ENCODE data around the gene FGD3.

DNA sequence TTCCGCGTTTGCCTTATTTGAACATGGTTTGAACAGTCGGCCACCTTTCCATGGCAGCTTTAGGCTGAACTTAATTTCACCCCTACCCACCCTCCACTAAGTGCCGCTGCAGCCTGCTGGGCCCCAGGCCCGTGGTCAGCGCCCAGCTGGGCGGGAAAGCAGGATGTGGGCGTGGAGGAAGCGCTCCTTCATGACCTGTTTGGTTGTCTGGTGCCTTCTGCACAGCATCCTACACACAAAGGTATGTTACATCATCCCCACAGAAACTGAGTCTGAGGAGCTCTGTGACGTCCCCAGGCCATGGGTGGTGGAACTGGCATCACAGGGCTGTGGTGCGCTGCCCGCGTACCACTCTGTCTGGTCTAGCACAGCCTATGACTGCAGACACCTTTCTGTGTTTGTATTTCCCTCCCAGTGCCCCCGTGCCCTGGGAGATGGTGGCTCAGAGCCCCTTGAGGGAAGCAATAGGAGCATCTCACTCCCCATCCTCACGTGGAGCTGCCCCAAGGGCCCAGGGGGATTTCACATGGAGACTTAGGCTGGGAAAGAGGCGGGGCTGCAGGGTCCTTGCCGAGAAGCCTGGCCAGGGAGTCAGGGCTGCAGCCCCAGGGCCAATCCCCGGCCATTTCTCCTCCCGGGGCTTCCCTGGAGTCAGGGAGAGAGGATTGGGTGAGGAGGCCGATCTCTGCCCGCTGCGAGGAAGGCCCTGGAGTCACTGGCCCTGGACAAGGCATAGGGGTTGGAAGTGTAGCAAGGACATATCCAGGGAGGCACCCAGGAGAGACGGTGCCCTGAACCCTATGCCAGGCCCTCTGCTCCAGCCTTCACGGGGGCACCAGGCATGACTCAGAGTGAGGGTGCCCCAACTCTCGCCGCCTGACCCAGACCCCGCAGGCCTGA lies 73.7 kb downstream of the FGD3 start:
- TF ChIP-seq CTCF (conservative IDR thresholded peaks at IDR 0.05) (no peak), EZH2 (IDR thresholded peaks at IDR 0.05; ENCODE audit: low read depth) (no peak)
